Heart left ventricle (tissue), 16 donors: ENCODE measurements around the gene STK35. TPM values are rescaled to one million over a fixed set of nuclear protein-coding genes. Genes with fewer than 3 reads are reported as not detected.

ENCODE experiments used
- ATAC-seq, 4 donors: fragments of 200-7000 bp; cut with Tn5 transposase; one replicate each; pipeline ENCODE4 v1.9.1; 2020 to 2022; ENCODE audit warnings: moderate library complexity in 4 of 4, mild to moderate bottlenecking in 3 of 4, moderate number of reproducible peaks in 1 of 4
- DNase-seq, 5 donors: peaks; one replicate each; pipeline ENCODE4 v3.0.0-alpha.2; 2020
- H3K27ac ChIP-seq, 12 donors: fragments of 200-600 bp; sonication (generic) in 4 of 12; one replicate each; pipeline versions ENCODE4 v1.5.0 to v1.8.0; 2016 to 2022; ENCODE audit warnings: mild to moderate bottlenecking in 2 of 12
- H3K27me3 ChIP-seq, 9 donors: fragments of 200-600 bp; sonication (generic) in 2 of 9; one replicate each; pipeline versions ENCODE4 v1.5.1 to v1.8.0; 2016 to 2022; ENCODE audit warnings: mild to moderate bottlenecking in 3 of 9
- H3K36me3 ChIP-seq, 9 donors: fragments of 200-600 bp; sonication (generic) in 2 of 9; one replicate each; pipeline versions ENCODE4 v1.5.0 to v1.8.0; 2018 to 2022; ENCODE audit warnings: mild to moderate bottlenecking in 2 of 9
- H3K4me1 ChIP-seq, 12 donors: fragments of 200-600 bp; sonication (generic) in 4 of 12; one replicate each; pipeline versions ENCODE4 v1.5.0 to v1.8.0; 2016 to 2022; ENCODE audit warnings: mild to moderate bottlenecking in 3 of 12
- H3K4me3 ChIP-seq, 12 donors: fragments of 200-600 bp; sonication (generic) in 4 of 12; one replicate each; pipeline versions ENCODE4 v1.5.0 to v1.8.0; 2017 to 2022; ENCODE audit warnings: mild to moderate bottlenecking in 9 of 12, moderate library complexity in 4 of 12
- H3K9me3 ChIP-seq, 12 donors: fragments of 200-600 bp; sonication (generic) in 4 of 12; one replicate each; pipeline versions ENCODE4 v1.5.0 to v1.8.0; 2016 to 2022; ENCODE audit warnings: mild to moderate bottlenecking in 1 of 12
- CTCF ChIP-seq, 12 donors: fragments of 200-600 bp; sonication (generic) in 4 of 12; IDR thresholded peaks; one replicate each; pipeline versions ENCODE4 v1.5.0 to v1.8.0; 2018 to 2022; ENCODE audit warnings: antibody characterized with exemption in 12 of 12, mild to moderate bottlenecking in 5 of 12
- POLR2A ChIP-seq, 2 donors: fragments of 450-650 bp; IDR thresholded peaks; one replicate each; pipeline ENCODE4 v1.6.1; 2017; ENCODE audit warnings: antibody characterized with exemption in 2 of 2, mild to moderate bottlenecking in 2 of 2, moderate library complexity in 2 of 2
- WGBS, 4 donors: extraction: QIAGEN DNeasy Blood & Tissue Kit in 2 of 4; methylation state at CpG; one replicate each; pipeline versions ENCODE4 v1.1.5 to v1.1.7; 2013 to 2018; 5-methylcytosine and 5-hydroxymethylcytosine counted together
- intact Hi-C, 10 donors: fragments of 100-400 bp; cut with DNase I; formaldehyde crosslinking; loops; one replicate each; pipeline versions ENCODE4 v1.11.1 to v1.14.2; 2022
- polyA plus RNA-seq, 2 donors: library from polyadenylated mRNA; stranded (reverse); fragments of 200-250 nt; gene quantifications; one replicate each; pipeline ENCODE4 v1.2.3, GENCODE V29; 2013
- total RNA-seq, 9 donors: library from RNA; depleted of rRNA in 2 of 9; stranded (reverse); fragments of >200 nt in 2 of 9; fragmentation: NEBNext Ultra II Directional in 3 of 9; extraction: Animal tissue kit (Norgen Biotek cat#: 25700) in 3 of 9; gene quantifications; one replicate each; pipeline versions ENCODE4 v1.1.0 to v1.2.4, GENCODE V29; 2016 to 2023
- donor health status: ischemic (EF 13 %, LVEDD 7.1; RV severe dilation, severe dysfunction).
- donor health status: healthy with polysubstance abuse.
- donor health status: DM: no; HTN: yes; CAD: no.
- donor health status: DM: no; HTN: no; CAD: no.
- donor health status: ischemic (EF 25% LVEDD 6.9; RV normal size, moderate dysfunction).
- donor health status: ischemic (EF 25% LVEDD 5.7; RV mildly dilated, moderate dysfunction).
- donor health status: healthy.
- donor health status: DM: yes; HTN: yes; CAD: no.
- donor health status: ischemic (EF 35%, LVEDD 5.7; RV mildly dilated, moderate dysfunction).
- donor health status: nonischemic (EF 11% LVEDD 7.7; RV severe dilation, severe dysfunction).
- donor health status: DM: yes; HTN: yes; CAD: no.
- donor health status: PGD.
- donor health status: ischemic (EF 29% LVEDD 5.4; RV normal size, mild dysfunction).
- donor health status: nonischemic (EF 23%, LVEDD 6.1; RV moderate dilation, normal function).

The STK35 gene
- total and polyA plus RNA-seq, 11 donors, result 6.0 to 23.0 (median 14.3) TPM

- DNase-seq, result no peak
- WGBS, 4 donors, result 85 to 95% (median 91%) methylated on average over 8 of the region's 8 CpGs
- intact Hi-C loops, result loop anchor here in 1 of 10 donors (5.0 kb wide), 1 partner anchor 43 kb away; the partner anchor contains the start of gene STK35
- ATAC-seq, result no peak
- Histone ChIP-seq H3K4me1 (peaks cover 0 to 58% (median 36%) of the 10 kb centered on the region in 12 donors), H3K4me3 (peak overlapping the region in 4 of 12 donors; percentile 12 to 24 (median 13)), H3K9me3 (no peaks in the 10 kb centered on the region), H3K27me3 (no peaks in the 10 kb centered on the region), H3K27ac (peak overlapping the region in 7 of 12 donors; percentile 25 to 89 (median 67)), H3K36me3 (peaks cover 0 to 50% (median 22%) of the 10 kb centered on the region in 9 donors)
- TF ChIP-seq POLR2A (IDR thresholded peaks at IDR 0.05) (no peak), CTCF (IDR thresholded peaks at IDR 0.05) (no peak)
These were observed 43.7 kb downstream of the STK35 start for GRCh38 chr20:2145376-2145775.

- Histone ChIP-seq H3K27me3 (no peaks in the 10 kb centered on the region), H3K9me3 (no peaks in the 10 kb centered on the region), H3K36me3 (peaks cover 0 to 50% (median 22%) of the 10 kb centered on the region in 9 donors), H3K4me1 (peaks cover 0 to 54% (median 30%) of the 10 kb centered on the region in 12 donors), H3K27ac (peak overlapping the region in 9 of 12 donors; percentile 25 to 89 (median 65)), H3K4me3 (peak overlapping the region in 5 of 12 donors; percentile 12 to 36 (median 14))
- 60 to 72% (median 70%) methylated on average over 18 of the region's 18 CpGs for WGBS, 4 donors
- ATAC-seq, result peak; percentile 45 to 64 (median 56)
- intact Hi-C loops, result loop anchor here in 2 of 10 donors (2.0 to 5.0 kb wide), 2 partner anchors 43 to 44 kb away; partner anchors contain the start of gene STK35 (in 1 of the 2)
- DNase-seq, result peak in 1 of 5 donors; percentile 55
- TF ChIP-seq POLR2A (IDR thresholded peaks at IDR 0.05) (no peak), CTCF (IDR thresholded peaks at IDR 0.05) (peak in 3 of 12 donors; percentile 16 to 21 (median 16))
These were observed 44.6 kb downstream of the STK35 start for GRCh38 chr20:2146080-2146867.

GRCh38 chr20:2149507-2149906 lies 47.9 kb downstream of the STK35 start:
- DNase-seq (peak in 1 of 5 donors; percentile 10), ATAC-seq (no peak)

More at GRCh38 chr20:2149507-2149906, 47.9 kb downstream of the STK35 start:
- TF ChIP-seq POLR2A (IDR thresholded peaks at IDR 0.05) (no peak), CTCF (IDR thresholded peaks at IDR 0.05) (no peak)
- no peak overlapping the region for H3K4me3 ChIP-seq
- peaks cover 0 to 40% (median 16%) of the 10 kb centered on the region in 9 donors for H3K36me3 ChIP-seq
- H3K4me1 ChIP-seq, result peaks cover 0 to 41% (median 17%) of the 10 kb centered on the region in 12 donors
- no peak overlapping the region for H3K27ac ChIP-seq
- no peaks in the 10 kb centered on the region for H3K27me3 ChIP-seq
- 91 to 96% (median 92%) methylated on average over 6 of the region's 6 CpGs for WGBS, 4 donors
- intact Hi-C loops, result loop anchor here in 1 of 10 donors (5.0 kb wide), 1 partner anchor 47 kb away; the partner anchor contains the start of gene STK35
- H3K9me3 ChIP-seq, result no peaks in the 10 kb centered on the region
